ENCODE results near the gene ANKS6.
A peak's percentile ranks its signal among the peaks of the same experiment; 100 is the strongest.

The ANKS6 gene

DNA sequence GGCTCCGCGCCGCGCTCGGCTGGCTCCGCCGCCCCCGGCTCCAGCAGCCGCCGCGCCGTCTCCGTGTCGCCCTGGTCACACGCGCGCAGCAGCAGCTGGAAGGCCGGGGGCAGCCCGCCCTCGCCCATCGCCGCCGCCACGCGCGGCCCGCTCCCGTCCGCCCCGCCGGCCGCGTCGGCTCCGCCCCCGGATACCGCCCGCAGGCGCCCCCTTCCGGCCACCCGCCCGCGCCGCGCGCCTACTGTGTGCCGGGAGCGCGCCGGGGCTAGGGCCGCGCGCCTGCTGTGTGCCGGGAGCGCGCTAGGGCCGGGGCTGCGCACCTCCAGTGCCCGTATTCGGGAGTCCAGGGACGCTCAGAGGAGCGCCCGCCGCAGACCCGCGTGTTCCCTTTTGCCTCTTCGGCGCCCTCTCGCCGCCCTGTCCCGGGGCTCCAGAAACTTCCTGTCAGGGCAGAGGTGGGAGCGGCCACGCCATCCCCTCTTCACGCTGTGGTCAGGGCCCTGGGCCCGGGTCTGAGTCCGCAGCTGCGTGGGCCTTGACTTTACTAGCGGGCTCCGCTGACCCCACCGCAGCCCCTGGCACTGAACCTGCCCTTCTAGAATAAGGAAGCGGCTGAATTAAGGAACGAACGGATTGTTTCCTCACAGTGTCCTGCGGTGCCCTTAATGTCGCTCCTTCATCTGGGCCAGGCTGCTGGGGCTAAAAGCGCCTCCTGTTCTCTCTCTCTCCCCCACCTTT, at the start of gene ANKS6:
Gene ANKS6 (minus strand): TSS at position 192 of the 738 bp plus-strand sequence. CDS start 64 bp downstream, at position 128.
- peak within 1 kb of the TSS; percentile 44 for H3K4me3 ChIP-seq (ENCODE audit: low read depth, low read length)
- TF ChIP-seq MYC (IDR thresholded peaks at IDR 0.05; ENCODE audit: low read depth, low read length) (peak; percentile 11; the same call in 1 of the 2 replicates), CTCF (IDR thresholded peaks at IDR 0.05; ENCODE audit: low read depth, low read length) (no peak), MAX (IDR thresholded peaks at IDR 0.05; ENCODE audit: low read depth, low read length) (peak; percentile 32; the same call in 1 of the 2 replicates), POLR2A (IDR thresholded peaks at IDR 0.05; ENCODE audit: extremely low read depth, insufficient read length) (peak; percentile 61)
- DNase-seq (ENCODE audit: low read depth), result peak; percentile 85

DNA sequence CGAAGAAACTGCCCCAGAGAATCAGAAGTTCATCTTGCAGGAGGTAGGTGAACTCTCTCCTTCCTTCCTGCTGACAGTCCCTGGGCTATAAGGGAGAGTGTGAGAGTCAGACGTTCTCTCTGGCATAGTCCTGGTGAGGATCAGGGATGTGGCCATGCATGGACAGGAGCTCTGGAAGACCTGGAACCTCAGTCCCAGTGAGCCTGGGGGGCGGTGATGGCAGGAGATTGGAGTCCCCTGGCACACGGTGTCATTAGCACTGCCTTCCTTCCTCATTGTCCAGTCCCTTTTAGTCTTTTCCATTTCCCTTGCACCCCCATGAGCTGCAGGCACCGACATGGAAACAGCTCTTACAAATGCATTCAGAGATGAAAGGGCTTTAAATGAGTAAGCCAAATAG, 49.7 kb upstream of the ANKS6 start:
- no peak overlapping the region for H3K4me3 ChIP-seq (ENCODE audit: low read depth, low read length)
- TF ChIP-seq CTCF (IDR thresholded peaks at IDR 0.05; ENCODE audit: low read depth, low read length) (no peak), POLR2A (IDR thresholded peaks at IDR 0.05; ENCODE audit: extremely low read depth, insufficient read length) (no peak), MAX (IDR thresholded peaks at IDR 0.05; ENCODE audit: low read depth, low read length) (no peak), MYC (IDR thresholded peaks at IDR 0.05; ENCODE audit: low read depth, low read length) (no peak)
- DNase-seq (ENCODE audit: low read depth), result no peak

DNA sequence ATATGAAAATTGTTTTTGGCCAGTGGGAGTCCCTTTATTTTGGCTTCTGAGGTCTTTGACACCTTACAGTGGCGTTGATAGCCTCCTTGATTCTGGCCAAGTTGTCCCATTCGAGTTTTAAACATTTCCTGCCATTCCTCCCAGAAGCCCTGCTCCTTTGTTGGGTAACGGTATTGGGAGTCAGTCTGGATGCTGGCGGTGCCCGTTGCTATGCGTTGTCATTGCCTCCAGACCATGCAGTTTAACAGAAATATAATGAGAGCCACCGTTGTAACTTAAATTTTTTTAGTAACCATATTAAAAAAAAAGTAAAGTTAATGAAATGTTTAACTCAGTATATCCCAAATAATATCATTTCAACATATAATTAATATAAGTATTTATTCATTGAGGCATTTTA, 46.2 kb upstream of the ANKS6 start:
- DNase-seq (ENCODE audit: low read depth), result no peak
- TF ChIP-seq CTCF (IDR thresholded peaks at IDR 0.05; ENCODE audit: low read depth, low read length) (no peak), MAX (IDR thresholded peaks at IDR 0.05; ENCODE audit: low read depth, low read length) (no peak), POLR2A (IDR thresholded peaks at IDR 0.05; ENCODE audit: extremely low read depth, insufficient read length) (no peak), MYC (IDR thresholded peaks at IDR 0.05; ENCODE audit: low read depth, low read length) (no peak)
- no peak overlapping the region for H3K4me3 ChIP-seq (ENCODE audit: low read depth, low read length)

- DNase-seq (ENCODE audit: low read depth), result no peak
- TF ChIP-seq POLR2A (IDR thresholded peaks at IDR 0.05; ENCODE audit: extremely low read depth, insufficient read length) (no peak), MAX (IDR thresholded peaks at IDR 0.05; ENCODE audit: low read depth, low read length) (no peak), MYC (IDR thresholded peaks at IDR 0.05; ENCODE audit: low read depth, low read length) (no peak), CTCF (IDR thresholded peaks at IDR 0.05; ENCODE audit: low read depth, low read length) (no peak)
- no peak overlapping the region for H3K4me3 ChIP-seq (ENCODE audit: low read depth, low read length)
Observed at GRCh38 chr9:98839724-98840123, 43.4 kb upstream of the ANKS6 start.

DNA sequence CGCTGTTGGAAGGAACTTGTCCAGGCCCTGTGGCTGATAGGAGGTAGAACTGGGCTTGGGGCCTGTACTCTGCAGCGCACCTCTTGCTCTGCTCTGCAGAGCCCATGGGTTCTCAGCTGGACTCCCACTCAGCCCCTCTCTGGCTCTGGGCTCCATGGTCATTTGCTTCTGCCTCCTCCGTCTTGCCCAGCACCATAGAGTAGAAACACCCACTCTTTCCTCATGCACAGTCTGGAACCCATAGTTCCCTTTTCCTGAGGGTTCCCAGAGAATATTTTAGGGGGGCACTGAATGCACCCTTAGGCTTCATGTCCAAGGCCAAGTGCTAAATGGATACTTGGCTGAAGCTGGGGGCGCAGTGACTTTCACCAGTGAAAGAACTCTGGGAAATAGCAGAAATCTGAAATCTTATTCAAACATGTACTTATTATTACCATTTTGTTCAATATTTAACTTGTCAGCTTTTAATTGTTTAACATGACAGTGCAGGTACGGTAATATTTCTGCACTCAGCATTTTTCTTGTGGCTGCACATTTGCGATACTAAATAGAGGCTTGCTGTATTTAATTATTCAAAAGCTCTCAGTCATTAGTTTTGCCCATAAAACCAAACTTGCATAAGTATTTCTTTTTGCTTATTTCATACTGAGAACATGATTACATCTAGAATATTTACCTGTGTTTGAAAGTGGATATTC, 42.7 kb upstream of the ANKS6 start:
- TF ChIP-seq POLR2A (IDR thresholded peaks at IDR 0.05; ENCODE audit: extremely low read depth, insufficient read length) (no peak), MYC (IDR thresholded peaks at IDR 0.05; ENCODE audit: low read depth, low read length) (no peak), MAX (IDR thresholded peaks at IDR 0.05; ENCODE audit: low read depth, low read length) (no peak), CTCF (IDR thresholded peaks at IDR 0.05; ENCODE audit: low read depth, low read length) (no peak)

More for the DNA sequence above, 42.7 kb upstream of the ANKS6 start:
- no peak for DNase-seq (ENCODE audit: low read depth)
- H3K4me3 ChIP-seq (ENCODE audit: low read depth, low read length), result no peak overlapping the region
